Mucosa of descending colon (tissue), 3 donors: Measurements from ENCODE around the gene EIF3B. TPM values are rescaled to one million over a fixed set of nuclear protein-coding genes. Genes with fewer than 3 reads are reported as not detected.
A peak's percentile ranks its signal among the peaks of the same experiment; 100 is the strongest.
"Not testable (repeated sequence)": the region's sequence is repeated elsewhere in the genome, so short reads cannot be mapped to it uniquely, and the experiment has no call there.

ENCODE experiments used
- ATAC-seq: fragments of 200-7000 bp; cut with Tn5 transposase; one replicate; pipeline ENCODE4 v1.9.1; 2020; ENCODE audit warnings: mild to moderate bottlenecking, moderate library complexity
- DNase-seq, 3 donors: peaks; one replicate each; pipeline ENCODE4 v3.0.0-alpha.2; 2020
- H3K36me3 ChIP-seq: fragments of 200-600 bp; one replicate; pipeline ENCODE4 v1.8.0; 2021; ENCODE audit warnings: low read depth, mild to moderate bottlenecking
- H3K4me1 ChIP-seq: fragments of 200-600 bp; one replicate; pipeline ENCODE4 v1.8.0; 2021; ENCODE audit warnings: low read depth, mild to moderate bottlenecking
- H3K4me3 ChIP-seq: fragments of 200-600 bp; one replicate; pipeline ENCODE4 v1.8.0; 2021; ENCODE audit warnings: mild to moderate bottlenecking
- H3K9me3 ChIP-seq: fragments of 200-600 bp; one replicate; pipeline ENCODE4 v1.8.0; 2021; ENCODE audit warnings: mild to moderate bottlenecking
- CTCF ChIP-seq: fragments of 200-600 bp; IDR thresholded peaks from one replicate; pipeline ENCODE4 v1.8.0; 2022; ENCODE audit warnings: antibody characterized with exemption, mild to moderate bottlenecking
- intact Hi-C, 2 donors: fragments of 100-400 bp; cut with DNase I in 1 of 2; cut with micrococcal nuclease in 1 of 2; formaldehyde crosslinking; loops; one replicate each; pipeline versions ENCODE4 v1.11.0 to v1.11.1; 2022; cut with DNase I, micrococcal nuclease
- long read RNA-seq, 2 donors: library from polyadenylated mRNA; unstranded; transcript quantifications; one replicate each; pipeline ENCODE4 v2.0.0, GENCODE V29; 2019 to 2021
- total RNA-seq, 3 donors: library from RNA; stranded (reverse); fragmentation: NEBNext Ultra II Directional in 2 of 3; extraction: Animal tissue kit (Norgen Biotek cat#: 25700) in 2 of 3; gene quantifications; one replicate each; pipeline versions ENCODE4 v1.2.1 to v1.2.4, GENCODE V29; 2021 to 2023
- donor health status: DM: no; HTN: no; CAD: no; lungs with moderate emphysema.
- donor health status: DM: no; HTN: no; CAD: no.
- donor health status: DM: no; HTN: yes; CAD: no.

The EIF3B gene
- 100 to 1,000 TPM in 2 of 3 donors, 10 to 100 TPM in 1; 91.6 to 127 (median 110) TPM for total RNA-seq
- long read RNA-seq, donor 1, transcript EIF3B-201 (19 exons, 3,055 nt), result major isoform, 116 of 341 reads
- long read RNA-seq, donor 1, transcript EIF3B-202 (19 exons, 2,966 nt), result major isoform, 116 of 341 reads
- long read RNA-seq, donor 1, partial matches to known transcripts, result 20 of 341 reads
- long read RNA-seq, donor 1, other reads (novel, unspliced or antisense), result 89 of 341 reads
- long read RNA-seq, donor 2, partial matches to known transcripts, result 7 of 8 reads
- long read RNA-seq, donor 2, other reads (novel, unspliced or antisense), result 1 of 8 reads

- H3K36me3 ChIP-seq, result peaks cover 10% of the 10 kb centered on the region
- TF ChIP-seq CTCF, result no peak
- H3K9me3 ChIP-seq, result no peaks in the 10 kb centered on the region
- ATAC-seq (peak; percentile 93), DNase-seq (peak; percentile 90 to 93 (median 91))
- H3K4me3 ChIP-seq, result peak within 1 kb of the TSS; percentile 94
- peaks cover 28% of the 10 kb centered on the region for H3K4me1 ChIP-seq
- intact Hi-C loops, result no loop called here
Measured at GRCh38 chr7:2354186-2354938, at the start of gene EIF3B. Gene EIF3B (plus strand): TSS chr7:2354827. CDS start chr7:2354922, 95 bp downstream.

- intact Hi-C loops, DNase-seq, H3K9me3 ChIP-seq, H3K4me3 ChIP-seq, H3K36me3 ChIP-seq, H3K4me1 ChIP-seq, ATAC-seq: not testable (repeated sequence)
Measured at GRCh38 chr7:2305258-2305657, 49.4 kb upstream of the EIF3B start.

- Histone ChIP-seq H3K4me3 (no peak overlapping the region), H3K36me3 (no peaks in the 10 kb centered on the region), H3K4me1 (no peaks in the 10 kb centered on the region), H3K9me3 (no peaks in the 10 kb centered on the region)
- TF ChIP-seq CTCF, result no peak
- no peak for ATAC-seq
- DNase-seq, result no peak
- intact Hi-C loops, result no loop called here
Measured at GRCh38 chr7:2306688-2307087, 47.9 kb upstream of the EIF3B start.

- no peak for TF ChIP-seq CTCF
- Histone ChIP-seq H3K4me1 (no peaks in the 10 kb centered on the region), H3K4me3 (no peak overlapping the region), H3K9me3 (no peaks in the 10 kb centered on the region), H3K36me3 (no peaks in the 10 kb centered on the region)
- no peak for DNase-seq
- intact Hi-C loops, result no loop called here
- ATAC-seq, result peak; percentile 36
Measured at GRCh38 chr7:2307690-2308107, 46.9 kb upstream of the EIF3B start.

GRCh38 chr7:2309889-2310331, 44.7 kb upstream of the EIF3B start:
- H3K36me3 ChIP-seq, result no peaks in the 10 kb centered on the region
- peaks cover 6% of the 10 kb centered on the region for H3K4me1 ChIP-seq
- intact Hi-C loops, result no loop called here
- no peak overlapping the region for H3K4me3 ChIP-seq
- DNase-seq, result no peak
- no peak for TF ChIP-seq CTCF
- no peaks in the 10 kb centered on the region for H3K9me3 ChIP-seq
- no peak for ATAC-seq

- Histone ChIP-seq H3K9me3 (no peaks in the 10 kb centered on the region), H3K4me3 (no peak overlapping the region), H3K36me3 (no peaks in the 10 kb centered on the region), H3K4me1 (peaks cover 6% of the 10 kb centered on the region)
- no peak for DNase-seq
- no peak for ATAC-seq
- intact Hi-C loops, result no loop called here
- no peak for TF ChIP-seq CTCF
Measured at GRCh38 chr7:2312267-2312929, 42.2 kb upstream of the EIF3B start.
